ENCODE measurements around the gene NPFF. TPM values are rescaled to one million over a fixed set of nuclear protein-coding genes. Genes with fewer than 3 reads are reported as not detected.

Gene NPFF
- total RNA-seq, 4 donors from 2014 or later = 0.70 TPM; not detected in 3

DNA sequence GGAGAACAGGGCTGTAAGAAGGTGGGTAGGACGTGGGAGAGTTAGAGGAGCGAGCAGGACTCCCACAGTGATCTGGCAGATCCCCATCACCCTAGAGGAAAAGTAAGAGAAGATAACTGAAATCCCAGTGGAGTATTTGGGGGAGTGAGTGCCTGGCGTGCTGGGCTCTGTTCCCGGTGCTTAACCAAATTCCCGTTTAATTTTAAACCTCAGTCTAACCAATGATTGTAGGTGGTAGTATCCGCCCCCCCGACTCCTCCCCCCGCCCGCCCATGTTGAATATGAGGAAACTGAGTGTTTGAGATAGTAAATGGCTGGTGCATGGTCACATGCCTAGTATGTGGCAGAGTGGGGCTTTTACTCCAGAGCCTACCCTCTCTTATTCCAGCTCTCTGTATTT, 5.0 kb downstream of the NPFF start:
- Histone ChIP-seq H3K36me3 (peaks cover 0 to 46% (median 9%) of the 10 kb centered on the region in 3 donors), H3K4me3 (peak overlapping the region in 2 of 4 donors; percentile 69 to 88), H3K9me3 (no peaks in the 10 kb centered on the region), H3K27me3 (no peaks in the 10 kb centered on the region), H3K27ac (peak overlapping the region; percentile 89 to 99 (median 98)), H3K4me1 (peaks cover 26 to 60% (median 29%) of the 10 kb centered on the region in 3 donors)
- 49 to 66% methylated on average over 6 to 9 of the region's 9 CpGs for WGBS, 2 donors
- TF ChIP-seq, protein P1, sequence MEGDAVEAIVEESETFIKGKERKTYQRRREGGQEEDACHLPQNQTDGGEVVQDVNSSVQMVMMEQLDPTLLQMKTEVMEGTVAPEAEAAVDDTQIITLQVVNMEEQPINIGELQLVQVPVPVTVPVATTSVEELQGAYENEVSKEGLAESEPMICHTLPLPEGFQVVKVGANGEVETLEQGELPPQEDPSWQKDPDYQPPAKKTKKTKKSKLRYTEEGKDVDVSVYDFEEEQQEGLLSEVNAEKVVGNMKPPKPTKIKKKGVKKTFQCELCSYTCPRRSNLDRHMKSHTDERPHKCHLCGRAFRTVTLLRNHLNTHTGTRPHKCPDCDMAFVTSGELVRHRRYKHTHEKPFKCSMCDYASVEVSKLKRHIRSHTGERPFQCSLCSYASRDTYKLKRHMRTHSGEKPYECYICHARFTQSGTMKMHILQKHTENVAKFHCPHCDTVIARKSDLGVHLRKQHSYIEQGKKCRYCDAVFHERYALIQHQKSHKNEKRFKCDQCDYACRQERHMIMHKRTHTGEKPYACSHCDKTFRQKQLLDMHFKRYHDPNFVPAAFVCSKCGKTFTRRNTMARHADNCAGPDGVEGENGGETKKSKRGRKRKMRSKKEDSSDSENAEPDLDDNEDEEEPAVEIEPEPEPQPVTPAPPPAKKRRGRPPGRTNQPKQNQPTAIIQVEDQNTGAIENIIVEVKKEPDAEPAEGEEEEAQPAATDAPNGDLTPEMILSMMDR (IDR thresholded peaks at IDR 0.05) = no peak
- no peak for TF ChIP-seq POLR2A (IDR thresholded peaks at IDR 0.05)
- DNase-seq = no peak
- intact Hi-C loops (cut with DNase I) = loop anchor here (10.0 kb wide), 1 partner anchor 48 kb away; the partner anchor contains the start of gene PCBP2

DNA sequence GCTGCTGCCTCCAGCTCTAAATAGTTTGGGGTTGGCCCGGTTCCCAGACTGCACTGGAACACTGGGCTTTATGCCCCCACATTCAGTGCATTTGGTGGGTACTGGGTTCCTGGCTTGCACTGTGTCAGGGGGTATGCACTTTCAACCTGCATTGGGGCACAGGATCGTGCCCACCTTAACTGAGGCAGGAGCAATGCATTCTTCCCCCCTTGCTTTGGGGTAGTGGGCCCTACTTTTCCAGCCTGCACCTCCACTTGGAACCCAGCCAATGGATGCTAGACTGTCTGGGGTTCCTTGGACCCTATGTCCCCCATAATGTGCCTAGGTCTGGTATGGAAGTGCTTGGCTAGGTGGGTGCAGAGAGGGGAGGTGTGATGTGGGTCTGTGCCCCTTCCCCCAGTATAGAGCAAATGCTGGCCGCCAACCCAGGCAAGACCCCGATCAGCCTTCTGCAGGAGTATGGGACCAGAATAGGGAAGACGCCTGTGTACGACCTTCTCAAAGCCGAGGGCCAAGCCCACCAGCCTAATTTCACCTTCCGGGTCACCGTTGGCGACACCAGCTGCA, 5.6 kb downstream of the NPFF start:
- Histone ChIP-seq H3K27me3 (no peaks in the 10 kb centered on the region), H3K27ac (peak overlapping the region; percentile 89 to 99 (median 98)), H3K9me3 (no peaks in the 10 kb centered on the region), H3K4me1 (peaks cover 26 to 66% (median 31%) of the 10 kb centered on the region in 3 donors), H3K36me3 (peaks cover 0 to 39% (median 9%) of the 10 kb centered on the region in 3 donors), H3K4me3 (peak overlapping the region; percentile 66 to 88 (median 74))
- TF ChIP-seq, protein P1 (IDR thresholded peaks at IDR 0.05) = no peak
- TF ChIP-seq POLR2A (IDR thresholded peaks at IDR 0.05) = no peak
- no peak for DNase-seq
- intact Hi-C loops (cut with DNase I) = loop anchor here (10.0 kb wide), 1 partner anchor 47 kb away; the partner anchor contains the start of gene PCBP2
- WGBS, 2 donors = 76 to 81% methylated on average over 6 of the region's 10 CpGs

GRCh38 chr12:53500776-53501614, 6.3 kb downstream of the NPFF start, which contains the start of gene TARBP2:
TARBP2 (plus strand) TSS chr12:53501283; CDS start chr12:53501409, 126 bp downstream.
- intact Hi-C loops (cut with DNase I) = loop anchor here (10.0 kb wide), 1 partner anchor 46 kb away; the partner anchor contains the start of gene PCBP2
- TF ChIP-seq, protein P1 (IDR thresholded peaks at IDR 0.05) = peak in 3 of 6 experiments; percentile 13 to 30 (median 28)
- peak in 2 of 4 donors; percentile 34 to 56 for TF ChIP-seq POLR2A (IDR thresholded peaks at IDR 0.05)
- Histone ChIP-seq H3K4me1 (peaks cover 26 to 73% (median 32%) of the 10 kb centered on the region in 3 donors), H3K36me3 (peaks cover 0 to 32% (median 2%) of the 10 kb centered on the region in 3 donors), H3K27me3 (no peaks in the 10 kb centered on the region), H3K9me3 (no peaks in the 10 kb centered on the region), H3K4me3 (peak within 1 kb of the TSS; percentile 66 to 88 (median 74)), H3K27ac (peak within 1 kb of the TSS; percentile 89 to 99 (median 98))
- 0 to 2% methylated on average over 3 to 9 of the region's 74 CpGs for WGBS, 2 donors
- DNase-seq = peak; percentile 94

DNA sequence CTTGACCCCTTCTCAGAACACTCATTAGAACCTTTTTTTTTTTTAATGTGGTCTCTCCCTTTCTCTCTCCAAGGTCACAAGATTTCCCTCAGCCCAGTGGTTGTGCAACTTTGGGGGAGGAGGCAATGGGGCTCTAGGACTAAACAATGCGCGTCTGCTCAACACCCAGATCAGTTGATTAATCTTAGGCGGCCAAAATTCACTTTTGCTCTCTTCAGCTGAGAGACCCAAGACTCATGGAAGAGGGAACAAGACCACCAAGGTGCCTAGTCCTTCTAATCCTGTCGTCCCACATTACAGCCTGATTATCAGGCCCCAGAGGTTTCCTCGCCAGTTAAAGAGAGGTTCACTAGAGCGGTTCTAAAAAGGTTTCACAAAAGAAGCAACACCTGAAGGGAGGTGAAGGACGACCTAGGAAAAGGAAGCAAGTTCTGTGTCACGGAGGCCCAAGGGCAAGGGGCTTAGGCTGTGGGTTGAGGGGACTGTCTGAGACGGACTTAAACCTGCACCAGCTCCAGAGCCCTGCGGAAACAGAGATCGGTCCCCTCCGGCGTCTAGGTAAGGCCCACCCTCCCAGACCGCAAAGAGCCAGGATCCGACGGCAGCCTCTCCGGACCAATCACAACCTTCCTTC, 7.0 kb downstream of the NPFF start:
- H3K27ac ChIP-seq = peak overlapping the region; percentile 89 to 99 (median 98)
- DNase-seq = no peak
- TF ChIP-seq POLR2A (IDR thresholded peaks at IDR 0.05) = peak in 3 of 4 donors; percentile 76 to 97 (median 96)
- TF ChIP-seq, protein P1 (IDR thresholded peaks at IDR 0.05) = no peak
- 0 to 2% methylated on average over 12 to 17 of the region's 17 CpGs for WGBS, 2 donors
- no peaks in the 10 kb centered on the region for H3K27me3 ChIP-seq
- peaks cover 23 to 76% (median 32%) of the 10 kb centered on the region in 3 donors for H3K4me1 ChIP-seq
- H3K36me3 ChIP-seq = peaks cover 0 to 25% (median 0%) of the 10 kb centered on the region in 3 donors
- no peaks in the 10 kb centered on the region for H3K9me3 ChIP-seq
- intact Hi-C loops (cut with DNase I) = loop anchor here (10.0 kb wide), 1 partner anchor 45 kb away; the partner anchor contains the start of gene PCBP2
- peak overlapping the region; percentile 42 to 88 (median 74) for H3K4me3 ChIP-seq

Measured in esophagus squamous epithelium (tissue), 5 donors.